GM10248 (cell line): Measurements from ENCODE around the gene IER2.
"Not testable (repeated sequence)": the region's sequence is repeated elsewhere in the genome, so short reads cannot be mapped to it uniquely, and the experiment has no call there.

Experiments used
- CTCF ChIA-PET: fragments of 300-600 bp; sonication (Branson Sonifier 250); formaldehyde crosslinking; extraction: SDS; loops from one replicate; lab custom pipeline; 2021; ENCODE audit warnings: antibody characterized with exemption; lab: Yijun Ruan, JAX
- POLR2A ChIA-PET: fragments of 350-650 bp; sonication (Branson Sonifier 250); formaldehyde crosslinking; extraction: SDS; loops from one replicate; lab custom pipeline; 2020; ENCODE audit warnings: antibody characterized with exemption; lab: Yijun Ruan, JAX
- DNase-seq: peaks from one replicate; pipeline ENCODE4 v3.0.0; 2012; ENCODE audit errors: extremely low spot score
- TF ChIP-seq, protein P1 (sequence below): IDR thresholded peaks from 2 replicates; pipeline ENCODE4 v1.5.1; 2012; ENCODE audit warnings: mild to moderate bottlenecking, low read depth; ENCODE audit errors: extremely low read depth, missing control alignments, control extremely low read depth

Gene IER2

DNA sequence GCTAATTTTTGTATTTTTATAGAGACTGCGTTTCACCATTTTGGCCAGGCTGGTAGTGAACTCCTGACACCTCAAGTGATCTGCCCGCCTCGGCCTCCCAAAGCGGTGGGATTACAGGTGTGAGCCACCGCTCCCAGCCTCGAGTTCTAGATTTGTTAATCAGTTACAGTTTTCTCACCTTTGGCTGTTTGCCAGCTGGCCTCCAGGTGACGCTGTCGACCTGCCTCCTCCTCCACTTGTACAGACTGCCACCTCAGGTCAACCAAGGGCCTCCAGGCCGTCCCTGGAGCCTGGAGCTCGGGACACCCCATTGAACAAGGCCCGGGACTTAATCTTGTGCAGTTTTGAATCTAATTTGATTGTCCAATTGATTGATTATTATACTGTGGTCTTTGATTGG is 45.5 kb downstream of the IER2 start:
- DNase-seq = peak; percentile 69
- TF ChIP-seq, protein P1, sequence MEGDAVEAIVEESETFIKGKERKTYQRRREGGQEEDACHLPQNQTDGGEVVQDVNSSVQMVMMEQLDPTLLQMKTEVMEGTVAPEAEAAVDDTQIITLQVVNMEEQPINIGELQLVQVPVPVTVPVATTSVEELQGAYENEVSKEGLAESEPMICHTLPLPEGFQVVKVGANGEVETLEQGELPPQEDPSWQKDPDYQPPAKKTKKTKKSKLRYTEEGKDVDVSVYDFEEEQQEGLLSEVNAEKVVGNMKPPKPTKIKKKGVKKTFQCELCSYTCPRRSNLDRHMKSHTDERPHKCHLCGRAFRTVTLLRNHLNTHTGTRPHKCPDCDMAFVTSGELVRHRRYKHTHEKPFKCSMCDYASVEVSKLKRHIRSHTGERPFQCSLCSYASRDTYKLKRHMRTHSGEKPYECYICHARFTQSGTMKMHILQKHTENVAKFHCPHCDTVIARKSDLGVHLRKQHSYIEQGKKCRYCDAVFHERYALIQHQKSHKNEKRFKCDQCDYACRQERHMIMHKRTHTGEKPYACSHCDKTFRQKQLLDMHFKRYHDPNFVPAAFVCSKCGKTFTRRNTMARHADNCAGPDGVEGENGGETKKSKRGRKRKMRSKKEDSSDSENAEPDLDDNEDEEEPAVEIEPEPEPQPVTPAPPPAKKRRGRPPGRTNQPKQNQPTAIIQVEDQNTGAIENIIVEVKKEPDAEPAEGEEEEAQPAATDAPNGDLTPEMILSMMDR = peak; percentile 78
- ChIA-PET CTCF (interaction anchor here (0.7 to 4.6 kb wide), 32 partner anchors 9 to 536 kb away, joined by 3 to 44 read pairs (median 6); no protein-coding TSS in a partner anchor), POLR2A (no interaction called here)

DNA sequence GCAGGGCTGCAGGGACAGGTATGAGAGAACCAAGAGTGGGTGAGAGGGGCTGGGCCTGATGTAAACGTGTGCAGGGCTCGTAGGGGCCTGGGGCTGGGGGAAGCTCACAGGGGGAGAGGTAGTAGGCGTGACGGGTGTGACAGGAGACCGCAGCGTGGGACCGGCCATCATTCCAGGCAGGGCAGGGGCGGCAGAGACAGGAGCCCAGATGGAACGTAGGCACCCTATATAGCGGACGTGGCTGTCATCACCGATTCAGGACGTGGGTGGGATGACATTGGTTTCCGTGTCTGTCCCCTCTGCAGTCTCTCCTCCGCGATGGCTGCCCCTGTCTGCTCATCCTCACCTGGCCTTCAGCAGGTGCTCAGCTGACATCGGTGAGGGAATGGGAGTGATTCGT is 48.4 kb downstream of the IER2 start:
- DNase-seq = no peak
- TF ChIP-seq, protein P1 = no peak
- ChIA-PET POLR2A (no interaction called here), CTCF (interaction anchor here (1.1 kb wide), 1 partner anchor 64 kb away, joined by 3 read pairs; no protein-coding TSS in a partner anchor)

DNA sequence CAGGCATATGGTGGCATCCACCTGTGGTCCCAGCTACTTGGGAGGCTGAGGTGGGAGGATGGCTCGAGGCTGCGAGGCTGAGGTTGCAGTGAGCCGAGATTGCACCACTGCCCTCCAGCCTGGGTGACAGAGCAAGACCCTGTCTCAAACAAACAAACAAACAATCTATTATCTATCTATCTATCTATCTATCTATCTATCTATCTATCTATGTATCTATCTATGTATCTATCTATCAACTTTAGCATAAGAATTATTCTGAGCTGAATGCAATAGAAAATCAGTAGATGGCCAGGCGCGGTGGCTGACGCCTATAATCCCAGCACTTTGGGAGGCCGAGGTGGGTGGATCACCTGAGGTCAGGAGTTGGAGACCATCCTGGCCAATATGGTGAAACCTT is 51.9 kb downstream of the IER2 start:
- CTCF ChIA-PET = interaction anchor here (1.0 to 2.0 kb wide), 4 partner anchors 9 to 60 kb away, joined by 3 to 5 read pairs (median 4); no protein-coding TSS in a partner anchor
- POLR2A ChIA-PET, DNase-seq: not testable (repeated sequence)
